ENCODE results near the gene OR52K2. TPM values are rescaled to one million over a fixed set of nuclear protein-coding genes. Genes with fewer than 3 reads are reported as not detected.

The OR52K2 gene
- polyA plus RNA-seq, 1 donor from 2014 or later = not detected

DNA sequence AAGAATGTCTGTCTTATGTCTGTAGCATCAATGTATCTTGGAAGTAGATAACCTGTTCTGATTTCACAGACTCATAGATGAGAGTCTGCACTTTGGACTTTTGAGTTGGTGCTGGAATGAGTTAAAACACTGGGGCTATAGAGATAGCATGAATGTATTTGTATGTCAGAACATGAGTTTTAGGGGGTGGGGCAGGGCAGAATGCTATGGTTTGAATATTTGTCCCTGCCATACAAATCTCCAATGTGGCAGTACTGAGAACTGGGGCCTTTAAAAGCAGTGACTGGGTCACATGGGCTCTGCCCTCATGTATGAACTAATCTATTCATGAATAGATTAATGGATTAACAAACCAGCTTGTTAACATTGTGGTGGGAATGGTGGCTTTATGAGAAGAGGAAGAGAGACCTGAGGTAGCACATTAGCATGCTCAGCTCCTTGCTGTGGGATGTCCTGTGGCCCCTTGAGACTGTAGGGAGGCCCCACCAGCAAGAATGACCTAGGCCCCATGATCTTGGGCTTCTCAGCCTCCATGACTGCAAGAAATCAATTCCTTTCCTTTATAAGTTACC, 17.9 kb downstream of the OR52K2 start:
- Histone ChIP-seq H3K9me2 (ENCODE audit: insufficient read depth, low read length) (no peaks in the 10 kb centered on the region), H3K79me2 (replicated peaks; ENCODE audit: insufficient read depth, low read length) (no peaks in the 10 kb centered on the region), H3F3A (ENCODE audit: insufficient read depth, low read length, poor library complexity, severe bottlenecking) (no peaks in the 10 kb centered on the region), H3K36me3 (ENCODE audit: insufficient read depth, low read length) (no peaks in the 10 kb centered on the region), H4K20me1 (ENCODE audit: insufficient read depth) (no peaks in the 10 kb centered on the region), H3K4me2 (ENCODE audit: low read length) (no peak overlapping the region), H3K27me3 (ENCODE audit: insufficient read depth, low read depth, low read length) (no peaks in the 10 kb centered on the region), H2AFZ (ENCODE audit: low read depth, low read length) (no peak overlapping the region), H3K9ac (ENCODE audit: low read length) (no peak overlapping the region), H3K27ac (ENCODE audit: low read length) (no peak overlapping the region), H3K4me3 (ENCODE audit: low read length) (no peak overlapping the region), H3K9me3 (ENCODE audit: low read length) (no peaks in the 10 kb centered on the region)
- TF ChIP-seq POLR2AphosphoS5 (IDR thresholded peaks at IDR 0.05) (no peak), CTCF (IDR thresholded peaks at IDR 0.05; ENCODE audit: poor library complexity, severe bottlenecking) (no peak), EP300 (conservative IDR thresholded peaks at IDR 0.05; ENCODE audit: poor library complexity, severe bottlenecking) (no peak), REST (IDR thresholded peaks at IDR 0.05; ENCODE audit: borderline replicate concordance) (no peak), RAD21 (conservative IDR thresholded peaks at IDR 0.05) (no peak), EZH2 (IDR thresholded peaks at IDR 0.05; ENCODE audit: borderline replicate concordance, insufficient read depth, low read length, poor library complexity, severe bottlenecking) (no peak), MXI1 (conservative IDR thresholded peaks at IDR 0.05; ENCODE audit: poor library complexity, severe bottlenecking) (no peak), SMC3 (conservative IDR thresholded peaks at IDR 0.05; ENCODE audit: poor library complexity) (no peak), TAF1 (IDR thresholded peaks at IDR 0.05; ENCODE audit: low read depth) (no peak)

- no peaks in the 10 kb centered on the region for H3K27me3 ChIP-seq (ENCODE audit: insufficient read depth, low read depth, low read length)
- no peaks in the 10 kb centered on the region for H3F3A ChIP-seq (ENCODE audit: insufficient read depth, low read length, poor library complexity, severe bottlenecking)
- H3K36me3 ChIP-seq (ENCODE audit: insufficient read depth, low read length) = no peaks in the 10 kb centered on the region
- H3K27ac ChIP-seq (ENCODE audit: low read length) = no peak overlapping the region
- H3K79me2 ChIP-seq (replicated peaks; ENCODE audit: insufficient read depth, low read length) = no peaks in the 10 kb centered on the region
- H4K20me1 ChIP-seq (ENCODE audit: insufficient read depth) = no peaks in the 10 kb centered on the region
- H2AFZ ChIP-seq (ENCODE audit: low read depth, low read length) = no peak overlapping the region
- H3K4me2 ChIP-seq (ENCODE audit: low read length) = no peak overlapping the region
- no peaks in the 10 kb centered on the region for H3K9me3 ChIP-seq (ENCODE audit: low read length)
- H3K9me2 ChIP-seq (ENCODE audit: insufficient read depth, low read length) = no peaks in the 10 kb centered on the region
- TF ChIP-seq MXI1 (conservative IDR thresholded peaks at IDR 0.05; ENCODE audit: poor library complexity, severe bottlenecking) = no peak
- TF ChIP-seq EP300 (conservative IDR thresholded peaks at IDR 0.05; ENCODE audit: poor library complexity, severe bottlenecking) = no peak
- no peak for TF ChIP-seq TAF1 (IDR thresholded peaks at IDR 0.05; ENCODE audit: low read depth)
- no peak for TF ChIP-seq RAD21 (conservative IDR thresholded peaks at IDR 0.05)
- no peak for TF ChIP-seq CTCF (IDR thresholded peaks at IDR 0.05; ENCODE audit: poor library complexity, severe bottlenecking)
- TF ChIP-seq EZH2 (IDR thresholded peaks at IDR 0.05; ENCODE audit: borderline replicate concordance, insufficient read depth, low read length, poor library complexity, severe bottlenecking) = no peak
- no peak for TF ChIP-seq POLR2AphosphoS5 (IDR thresholded peaks at IDR 0.05)
- TF ChIP-seq REST (IDR thresholded peaks at IDR 0.05; ENCODE audit: borderline replicate concordance) = no peak
- no peak for TF ChIP-seq SMC3 (conservative IDR thresholded peaks at IDR 0.05; ENCODE audit: poor library complexity)
- no peak overlapping the region for H3K9ac ChIP-seq (ENCODE audit: low read length)
- H3K4me3 ChIP-seq (ENCODE audit: low read length) = no peak overlapping the region
Measured at GRCh38 chr11:4467811-4468606, 18.9 kb downstream of the OR52K2 start.
